RWPE2 (cell line): ENCODE results near the gene NOXO1.

Source experiments
- ATAC-seq: fragments of 200-7000 bp; cut with Tn5 transposase; 3 replicates; pipeline ENCODE4 v1.9.1; 2021; ENCODE audit warnings: low read depth
- DNase-seq: peaks from one replicate; pipeline ENCODE4 v3.0.0-alpha.2; 2020; ENCODE audit warnings: low spot score
- H3K27ac ChIP-seq: fragments of 450-650 bp; 2 replicates; pipeline ENCODE4 v1.5.1; 2017; ENCODE audit warnings: mild to moderate bottlenecking; ENCODE audit not compliant: poor library complexity, severe bottlenecking
- H3K27me3 ChIP-seq: fragments of 250-450 bp; sonication (Bioruptor Pico); 2 replicates; pipeline ENCODE4 v1.5.1; 2021; ENCODE audit warnings: mild to moderate bottlenecking, moderate library complexity; ENCODE audit not compliant: insufficient read depth, poor library complexity, severe bottlenecking
- H3K36me3 ChIP-seq: fragments of 250-450 bp; sonication (Bioruptor Pico); 2 replicates; pipeline ENCODE4 v1.5.1; 2020; ENCODE audit warnings: low read depth, mild to moderate bottlenecking, moderate library complexity
- H3K4me1 ChIP-seq: fragments of 250-450 bp; sonication (Bioruptor Pico); 2 replicates; pipeline ENCODE4 v1.5.1; 2021; ENCODE audit warnings: mild to moderate bottlenecking, moderate library complexity; ENCODE audit not compliant: insufficient read depth, poor library complexity, severe bottlenecking
- H3K4me3 ChIP-seq: fragments of 250-450 bp; sonication (Bioruptor Pico); 2 replicates; pipeline ENCODE4 v1.5.1; 2021; ENCODE audit warnings: mild to moderate bottlenecking, moderate library complexity; ENCODE audit not compliant: severe bottlenecking
- H3K9me3 ChIP-seq: fragments of 250-450 bp; sonication (Bioruptor Pico); 2 replicates; pipeline ENCODE4 v1.5.1; 2021; ENCODE audit warnings: mild to moderate bottlenecking, moderate library complexity; ENCODE audit not compliant: severe bottlenecking
- TF ChIP-seq, protein P1 (sequence below): fragments of 450-650 bp; IDR thresholded peaks from one replicate; pipeline ENCODE4 v1.5.1; 2017; ENCODE audit warnings: mild to moderate bottlenecking, moderate library complexity; ENCODE audit not compliant: poor library complexity, severe bottlenecking

Gene NOXO1

DNA sequence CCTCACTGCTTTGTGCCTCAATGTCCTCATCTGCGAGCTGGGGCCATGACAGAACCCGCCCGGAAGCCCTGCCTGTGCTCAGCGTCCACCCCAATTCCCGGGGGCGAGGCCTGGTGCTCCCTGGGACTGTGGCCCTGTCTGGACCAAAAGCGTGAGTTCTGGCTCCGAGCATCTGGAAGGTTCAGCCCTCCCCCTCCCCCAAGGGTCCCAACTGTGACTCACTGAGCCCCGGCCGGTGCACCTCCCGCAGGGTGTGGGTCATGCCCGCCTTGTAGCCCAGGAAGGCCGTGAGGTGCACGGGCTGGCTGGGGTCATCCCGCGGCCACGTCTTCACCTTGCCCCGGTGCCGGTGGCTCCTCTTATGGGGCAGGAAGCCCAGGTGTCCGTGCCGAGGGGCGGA is 27.5 kb downstream of the NOXO1 start:
- no peak overlapping the region for H3K27ac ChIP-seq
- H3K36me3 ChIP-seq, result no peaks in the 10 kb centered on the region
- ATAC-seq (no peak), DNase-seq (peak; percentile 60)
- H3K27me3 ChIP-seq, result no peaks in the 10 kb centered on the region
- no peak overlapping the region for H3K4me3 ChIP-seq
- TF ChIP-seq, protein P1, sequence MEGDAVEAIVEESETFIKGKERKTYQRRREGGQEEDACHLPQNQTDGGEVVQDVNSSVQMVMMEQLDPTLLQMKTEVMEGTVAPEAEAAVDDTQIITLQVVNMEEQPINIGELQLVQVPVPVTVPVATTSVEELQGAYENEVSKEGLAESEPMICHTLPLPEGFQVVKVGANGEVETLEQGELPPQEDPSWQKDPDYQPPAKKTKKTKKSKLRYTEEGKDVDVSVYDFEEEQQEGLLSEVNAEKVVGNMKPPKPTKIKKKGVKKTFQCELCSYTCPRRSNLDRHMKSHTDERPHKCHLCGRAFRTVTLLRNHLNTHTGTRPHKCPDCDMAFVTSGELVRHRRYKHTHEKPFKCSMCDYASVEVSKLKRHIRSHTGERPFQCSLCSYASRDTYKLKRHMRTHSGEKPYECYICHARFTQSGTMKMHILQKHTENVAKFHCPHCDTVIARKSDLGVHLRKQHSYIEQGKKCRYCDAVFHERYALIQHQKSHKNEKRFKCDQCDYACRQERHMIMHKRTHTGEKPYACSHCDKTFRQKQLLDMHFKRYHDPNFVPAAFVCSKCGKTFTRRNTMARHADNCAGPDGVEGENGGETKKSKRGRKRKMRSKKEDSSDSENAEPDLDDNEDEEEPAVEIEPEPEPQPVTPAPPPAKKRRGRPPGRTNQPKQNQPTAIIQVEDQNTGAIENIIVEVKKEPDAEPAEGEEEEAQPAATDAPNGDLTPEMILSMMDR, result no peak
- peaks cover 8% of the 10 kb centered on the region for H3K4me1 ChIP-seq
- no peaks in the 10 kb centered on the region for H3K9me3 ChIP-seq

DNA sequence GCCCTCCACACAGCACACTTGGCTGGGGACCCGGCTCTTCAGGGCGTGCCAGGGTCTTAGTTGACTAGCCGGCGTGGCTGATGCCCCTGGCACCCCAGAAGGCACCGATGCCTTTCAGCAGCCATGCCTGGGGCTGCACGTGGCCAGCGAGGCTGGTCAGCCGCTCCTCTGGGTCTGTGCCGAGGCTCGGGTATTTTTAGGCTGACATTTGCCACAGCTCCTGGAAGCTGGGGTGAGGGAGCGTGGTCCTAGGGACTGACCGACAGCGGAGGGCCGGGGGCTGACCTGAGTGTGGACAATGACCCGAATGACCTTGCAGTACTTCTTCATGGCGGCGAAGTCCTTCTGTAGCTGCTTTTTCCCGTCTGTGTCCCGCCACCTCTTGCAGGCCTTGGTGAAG is 30.7 kb downstream of the NOXO1 start:
- Histone ChIP-seq H3K4me1 (peaks cover 8% of the 10 kb centered on the region), H3K4me3 (no peak overlapping the region), H3K9me3 (no peaks in the 10 kb centered on the region), H3K27me3 (no peaks in the 10 kb centered on the region), H3K36me3 (no peaks in the 10 kb centered on the region), H3K27ac (no peak overlapping the region)
- DNase-seq, result no peak
- ATAC-seq, result no peak
- TF ChIP-seq, protein P1, result no peak

DNA sequence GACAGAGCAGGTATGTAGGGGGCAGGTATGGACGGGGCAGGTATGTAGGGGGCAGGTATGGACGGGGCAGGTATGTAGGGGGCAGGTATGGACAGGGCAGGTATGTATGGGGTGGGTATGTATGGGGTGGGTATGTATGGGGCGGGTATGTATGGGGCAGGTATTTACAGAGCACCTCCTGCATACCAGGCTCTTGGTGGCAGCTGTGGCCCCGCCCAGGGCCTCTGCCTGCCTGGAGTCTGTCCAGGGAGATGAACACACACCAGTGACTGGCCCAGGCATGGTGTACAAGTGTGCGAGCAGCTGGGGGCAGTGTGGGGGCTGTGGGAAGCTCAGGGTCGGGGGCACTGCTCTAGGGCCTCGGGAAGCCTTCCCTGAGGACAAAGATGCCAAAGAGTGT is 31.2 kb downstream of the NOXO1 start:
- no peaks in the 10 kb centered on the region for H3K36me3 ChIP-seq
- H3K27ac ChIP-seq, result no peak overlapping the region

DNA sequence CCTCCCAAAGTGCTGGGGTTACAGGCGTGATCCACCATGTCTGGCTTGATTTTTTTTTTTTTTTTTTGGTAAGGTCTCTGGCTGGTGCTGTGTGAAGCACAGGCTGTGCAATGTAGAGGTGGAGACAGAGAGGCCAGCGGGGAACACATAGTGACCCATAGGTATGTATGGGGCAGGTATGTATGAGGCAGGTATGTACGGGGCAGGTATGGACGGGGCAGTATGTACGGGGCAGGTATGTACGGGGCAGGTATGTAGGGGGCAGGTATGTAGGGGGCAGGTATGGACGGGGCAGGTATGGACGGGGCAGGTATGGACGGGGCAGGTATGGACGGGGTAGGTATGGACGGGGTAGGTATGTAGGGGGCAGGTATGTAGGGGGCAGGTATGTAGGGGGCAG is 31.8 kb downstream of the NOXO1 start:
- Histone ChIP-seq H3K9me3 (no peaks in the 10 kb centered on the region), H3K27me3 (no peaks in the 10 kb centered on the region)
- TF ChIP-seq, protein P1, result no peak

More for the DNA sequence above, 31.2 kb downstream of the NOXO1 start:
- TF ChIP-seq, protein P1, result no peak
- Histone ChIP-seq H3K9me3 (no peaks in the 10 kb centered on the region), H3K4me1 (peaks cover 8% of the 10 kb centered on the region), H3K27me3 (no peaks in the 10 kb centered on the region), H3K4me3 (no peak overlapping the region)
- DNase-seq, result peak; percentile 74
- ATAC-seq, result peak; percentile 80

DNA sequence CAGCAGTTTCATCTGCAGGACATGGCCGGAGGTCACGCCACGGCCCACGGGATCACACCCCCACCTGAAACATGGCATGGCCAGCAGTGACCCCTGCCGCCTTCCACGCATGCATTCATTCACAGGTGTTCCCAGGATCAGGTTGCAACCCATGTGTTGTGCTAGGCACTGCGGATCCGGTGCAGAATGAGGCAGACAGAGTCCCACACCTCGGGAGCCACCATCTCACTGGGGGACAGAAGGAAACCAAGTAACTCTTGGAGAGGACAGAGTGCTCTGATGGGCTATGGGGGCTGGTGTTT is 33.9 kb downstream of the NOXO1 start:
- no peak for ATAC-seq
- no peak overlapping the region for H3K27ac ChIP-seq
- H3K4me1 ChIP-seq, result peaks cover 13% of the 10 kb centered on the region
- H3K9me3 ChIP-seq, result no peaks in the 10 kb centered on the region
- no peak overlapping the region for H3K4me3 ChIP-seq
- H3K27me3 ChIP-seq, result no peaks in the 10 kb centered on the region
- peak; percentile 56 for DNase-seq
- no peaks in the 10 kb centered on the region for H3K36me3 ChIP-seq
- TF ChIP-seq, protein P1, result no peak

More for the DNA sequence above, 31.8 kb downstream of the NOXO1 start:
- no peak for DNase-seq
- Histone ChIP-seq H3K36me3 (no peaks in the 10 kb centered on the region), H3K4me1 (peaks cover 8% of the 10 kb centered on the region), H3K4me3 (no peak overlapping the region), H3K27ac (no peak overlapping the region)
- ATAC-seq, result no peak
